HG03520 (cell line): ENCODE results near the gene FOXF1.

Source experiments
- ATAC-seq: cut with Tn5 transposase; IDR thresholded peaks from one replicate; pipeline ENCODE4 v1.9.1; 2021; ENCODE audit warnings: mild to moderate bottlenecking, moderate library complexity; ENCODE audit not compliant: unreplicated experiment

The FOXF1 gene

GRCh38 chr16:86515777-86516622 lies 5.7 kb downstream of the FOXF1 start:
- ATAC-seq: no peak

GRCh38 chr16:86516623-86517003 lies 6.3 kb downstream of the FOXF1 start:
- no peak for ATAC-seq

GRCh38 chr16:86517033-86517432 lies 6.7 kb downstream of the FOXF1 start:
- no peak for ATAC-seq

- ATAC-seq: no peak
Observed at GRCh38 chr16:86517652-86518258, 7.4 kb downstream of the FOXF1 start.

- no peak for ATAC-seq
Observed at GRCh38 chr16:86519007-86519648, 8.8 kb downstream of the FOXF1 start.

GRCh38 chr16:86519649-86520316 lies 9.5 kb downstream of the FOXF1 start:
- no peak for ATAC-seq

GRCh38 chr16:86520317-86521210 lies 10.2 kb downstream of the FOXF1 start:
- ATAC-seq: no peak

- no peak for ATAC-seq
Observed at GRCh38 chr16:86521236-86522197, 11.2 kb downstream of the FOXF1 start.

GRCh38 chr16:86522634-86523033 lies 12.3 kb downstream of the FOXF1 start:
- ATAC-seq: no peak

- no peak for ATAC-seq
Observed at GRCh38 chr16:86523166-86523740, 12.9 kb downstream of the FOXF1 start.

GRCh38 chr16:86524029-86524428 lies 13.7 kb downstream of the FOXF1 start:
- ATAC-seq: no peak

- no peak for ATAC-seq
Observed at GRCh38 chr16:86525696-86526095, 15.4 kb downstream of the FOXF1 start.

- ATAC-seq: no peak
Observed at GRCh38 chr16:86527366-86527765, 17.0 kb downstream of the FOXF1 start.

- ATAC-seq: no peak
Observed at GRCh38 chr16:86528061-86528929, 18.0 kb downstream of the FOXF1 start.

- ATAC-seq: no peak
Observed at GRCh38 chr16:86529160-86529559, 18.8 kb downstream of the FOXF1 start.

- ATAC-seq: no peak
Observed at GRCh38 chr16:86530251-86531190, 20.2 kb downstream of the FOXF1 start.

- no peak for ATAC-seq
Observed at GRCh38 chr16:86531191-86531545, 20.8 kb downstream of the FOXF1 start.
